ENCODE measurements around the gene KIR3DL2. TPM values are rescaled to one million over a fixed set of nuclear protein-coding genes. Genes with fewer than 3 reads are reported as not detected.
A peak's percentile ranks its signal among the peaks of the same experiment; 100 is the strongest.
"Not testable (repeated sequence)": the region's sequence is repeated elsewhere in the genome, so short reads cannot be mapped to it uniquely, and the experiment has no call there.

KIR3DL2 gene
- polyA plus RNA-seq, 3 donors: 0.04 to 0.15 TPM; not detected in 1

DNA sequence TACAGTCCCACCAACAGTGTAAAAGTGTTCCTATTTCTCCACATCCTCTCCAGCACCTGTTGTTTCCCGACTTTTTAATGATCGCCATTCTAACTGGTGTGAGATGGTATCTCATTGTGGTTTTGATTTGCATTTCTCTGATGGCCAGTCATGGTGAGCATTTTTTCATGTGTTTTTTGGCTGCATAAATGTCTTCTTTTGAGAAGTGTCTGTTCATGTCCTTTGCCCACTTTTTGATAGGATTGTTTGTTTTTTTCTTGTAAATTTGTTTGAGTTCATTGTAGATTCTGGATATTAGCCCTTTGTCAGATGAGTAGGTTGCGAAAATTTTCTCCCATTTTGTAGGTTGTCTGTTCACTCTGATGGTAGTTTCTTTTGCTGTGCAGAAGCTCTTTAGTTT lies 13.2 kb downstream of the KIR3DL2 start:
- H3K27me3 Mint-ChIP-seq (ENCODE audit: low read depth in 3 of 3): peaks cover 14 to 38% (median 22%) of the 10 kb centered on the region in 3 donors
- H3K4me3 Mint-ChIP-seq; intact Hi-C loops (cut with micrococcal nuclease); H3K27ac Mint-ChIP-seq; H3K27ac ChIP-seq (ENCODE audit: low read depth in 1 of 2, low read length in 2 of 2); H3K9me3 ChIP-seq (replicated peaks in 1 of 2; ENCODE audit: control insufficient read depth in 1 of 2, insufficient read depth in 1 of 2, low read length in 2 of 2); H3K4me2 ChIP-seq (replicated peaks; ENCODE audit: extremely low read depth, low read length, poor library complexity, severe bottlenecking); H3K9me3 Mint-ChIP-seq; H3K4me3 ChIP-seq (replicated peaks in 1 of 3; ENCODE audit: low read depth in 2 of 3, low read length in 3 of 3); H4K20me1 ChIP-seq (ENCODE audit: insufficient read depth, low read length); H3K36me3 Mint-ChIP-seq; H3K9ac ChIP-seq (ENCODE audit: insufficient read depth, low read length, poor library complexity, severe bottlenecking); H3K79me2 ChIP-seq (ENCODE audit: insufficient read depth, low read length); H3K36me3 ChIP-seq (replicated peaks in 1 of 2; ENCODE audit: control insufficient read depth in 1 of 2, insufficient read depth in 2 of 2, low read length in 2 of 2); DNase-seq; H2AFZ ChIP-seq (ENCODE audit: insufficient read depth, low read depth, low read length, poor library complexity, severe bottlenecking): not testable (repeated sequence)
- H3K4me1 Mint-ChIP-seq: peaks cover 28% of the 10 kb centered on the region
- H3K27me3 ChIP-seq (ENCODE audit: control insufficient read depth in 2 of 2, insufficient read depth in 2 of 2, low read length in 2 of 2): peaks cover 8 to 13% of the 10 kb centered on the region in 2 donors
- no CpG with 5 or more reads among the region's 3 CpGs for WGBS (ENCODE audit: insufficient coverage)
- H3K4me1 ChIP-seq (ENCODE audit: control insufficient read depth in 1 of 2, insufficient read depth in 2 of 2, low read length in 2 of 2): peaks cover 19 to 20% of the 10 kb centered on the region in 2 donors

DNA sequence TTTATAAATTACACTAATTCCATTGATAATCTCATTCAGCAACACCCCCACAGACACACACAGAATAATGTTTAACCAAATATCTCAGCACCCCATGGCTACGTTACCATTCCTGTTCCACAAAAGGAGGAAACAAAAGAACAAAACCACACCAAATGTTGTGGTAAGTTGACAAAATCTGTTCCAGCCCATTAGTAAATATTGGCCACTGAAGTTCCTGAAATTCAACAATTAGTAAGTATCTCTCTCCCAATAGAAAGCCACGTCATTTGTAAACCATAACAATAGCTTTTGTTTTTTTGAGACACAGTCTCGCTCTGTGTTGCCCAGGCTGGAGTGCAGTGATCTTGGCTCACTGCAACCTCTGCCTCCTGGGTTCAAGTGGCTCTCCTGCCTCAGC lies 21.5 kb downstream of the KIR3DL2 start:
- TF ChIP-seq, protein P1, sequence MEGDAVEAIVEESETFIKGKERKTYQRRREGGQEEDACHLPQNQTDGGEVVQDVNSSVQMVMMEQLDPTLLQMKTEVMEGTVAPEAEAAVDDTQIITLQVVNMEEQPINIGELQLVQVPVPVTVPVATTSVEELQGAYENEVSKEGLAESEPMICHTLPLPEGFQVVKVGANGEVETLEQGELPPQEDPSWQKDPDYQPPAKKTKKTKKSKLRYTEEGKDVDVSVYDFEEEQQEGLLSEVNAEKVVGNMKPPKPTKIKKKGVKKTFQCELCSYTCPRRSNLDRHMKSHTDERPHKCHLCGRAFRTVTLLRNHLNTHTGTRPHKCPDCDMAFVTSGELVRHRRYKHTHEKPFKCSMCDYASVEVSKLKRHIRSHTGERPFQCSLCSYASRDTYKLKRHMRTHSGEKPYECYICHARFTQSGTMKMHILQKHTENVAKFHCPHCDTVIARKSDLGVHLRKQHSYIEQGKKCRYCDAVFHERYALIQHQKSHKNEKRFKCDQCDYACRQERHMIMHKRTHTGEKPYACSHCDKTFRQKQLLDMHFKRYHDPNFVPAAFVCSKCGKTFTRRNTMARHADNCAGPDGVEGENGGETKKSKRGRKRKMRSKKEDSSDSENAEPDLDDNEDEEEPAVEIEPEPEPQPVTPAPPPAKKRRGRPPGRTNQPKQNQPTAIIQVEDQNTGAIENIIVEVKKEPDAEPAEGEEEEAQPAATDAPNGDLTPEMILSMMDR (IDR thresholded peaks at IDR 0.05): no peak
- no peak overlapping the region for H3K9ac ChIP-seq (ENCODE audit: insufficient read depth, low read length, poor library complexity, severe bottlenecking)
- WGBS (ENCODE audit: insufficient coverage): 0% methylated on average over 1 of the region's 3 CpGs
- H3K36me3 ChIP-seq (replicated peaks in 1 of 2; ENCODE audit: control insufficient read depth in 1 of 2, insufficient read depth in 2 of 2, low read length in 2 of 2): no peaks in the 10 kb centered on the region
- H3K27me3 ChIP-seq (ENCODE audit: control insufficient read depth in 2 of 2, insufficient read depth in 2 of 2, low read length in 2 of 2): peaks cover 2 to 3% of the 10 kb centered on the region in 2 donors
- H2AFZ ChIP-seq (ENCODE audit: insufficient read depth, low read depth, low read length, poor library complexity, severe bottlenecking): no peak overlapping the region
- Mint-ChIP-seq H3K27me3 (ENCODE audit: low read depth in 3 of 3) (peaks cover 5 to 15% (median 11%) of the 10 kb centered on the region in 3 donors), H3K4me1 (peaks cover 43% of the 10 kb centered on the region), H3K36me3 (peaks cover 12 to 23% of the 10 kb centered on the region in 2 donors), H3K27ac (peak overlapping the region; percentile 38 to 97 (median 85)), H3K9me3 (peaks cover 0 to 5% (median 0%) of the 10 kb centered on the region in 7 donors), H3K4me3 (peak overlapping the region in 1 of 2 donors; percentile 32)
- H3K9me3 ChIP-seq (replicated peaks in 1 of 2; ENCODE audit: control insufficient read depth in 1 of 2, insufficient read depth in 1 of 2, low read length in 2 of 2): no peaks in the 10 kb centered on the region
- no peak overlapping the region for H3K4me2 ChIP-seq (replicated peaks; ENCODE audit: extremely low read depth, low read length, poor library complexity, severe bottlenecking)
- peaks cover 28% of the 10 kb centered on the region for H3K79me2 ChIP-seq (ENCODE audit: insufficient read depth, low read length)
- DNase-seq: peak; percentile 72 to 92 (median 78)
- peak overlapping the region; percentile 41 to 76 for H3K27ac ChIP-seq (ENCODE audit: low read depth in 1 of 2, low read length in 2 of 2)
- H3K4me1 ChIP-seq (ENCODE audit: control insufficient read depth in 1 of 2, insufficient read depth in 2 of 2, low read length in 2 of 2): peaks cover 46 to 47% of the 10 kb centered on the region in 2 donors
- peaks cover 12% of the 10 kb centered on the region for H4K20me1 ChIP-seq (ENCODE audit: insufficient read depth, low read length)
- intact Hi-C loops (cut with micrococcal nuclease): loop anchor here in 1 of 2 donors (10.0 kb wide), 1 partner anchor 77 kb away; no protein-coding TSS in a partner anchor
- H3K4me3 ChIP-seq (replicated peaks in 1 of 3; ENCODE audit: low read depth in 2 of 3, low read length in 3 of 3): no peak overlapping the region

Data from CD14-positive monocyte (primary cell).